Vagina (tissue), 2 donors: ENCODE measurements around the gene ARHGAP24. TPM values are rescaled to one million over a fixed set of nuclear protein-coding genes. Genes with fewer than 3 reads are reported as not detected.
"Not testable (repeated sequence)": the region's sequence is repeated elsewhere in the genome, so short reads cannot be mapped to it uniquely, and the experiment has no call there.

Experiments
- DNase-seq, 2 donors: peaks; one replicate each; pipeline ENCODE4 v3.0.0-alpha.2; 2017; ENCODE audit errors: extremely low spot score in 2 of 2
- H3K27ac ChIP-seq: fragments of 200-600 bp; sonication (generic); one replicate; pipeline ENCODE4 v1.5.1; 2019
- H3K27me3 ChIP-seq: fragments of 200-600 bp; sonication (generic); one replicate; pipeline ENCODE4 v1.5.1; 2019
- H3K36me3 ChIP-seq, 2 donors: fragments of 200-600 bp; sonication (generic); one replicate each; pipeline ENCODE4 v1.5.1; 2017 to 2019
- H3K4me1 ChIP-seq: fragments of 200-600 bp; sonication (generic); one replicate; pipeline ENCODE4 v1.5.1; 2019
- H3K4me3 ChIP-seq, 2 donors: fragments of 200-600 bp; sonication (generic); 1 replicate in 1 of 2; 2 replicates in 1 of 2; pipeline ENCODE4 v1.5.1; 2016 to 2019
- H3K9me3 ChIP-seq: fragments of 200-600 bp; sonication (generic); one replicate; pipeline ENCODE4 v1.5.1; 2019
- POLR2A ChIP-seq, 2 donors: fragments of 450-650 bp; IDR thresholded peaks; one replicate each; pipeline ENCODE4 v1.6.1; 2017; ENCODE audit warnings: antibody characterized with exemption in 2 of 2, mild to moderate bottlenecking in 2 of 2, moderate library complexity in 2 of 2
- POLR2AphosphoS5 ChIP-seq, 2 donors: sonication (generic); formaldehyde crosslinking; IDR thresholded peaks; one replicate each; pipeline ENCODE4 v1.9.0; 2017; ENCODE audit warnings: antibody characterized with exemption in 2 of 2, mild to moderate bottlenecking in 2 of 2, low read depth in 1 of 2; ENCODE audit not compliant: insufficient read depth in 1 of 2
- intact Hi-C: fragments of 100-400 bp; cut with DNase I; formaldehyde crosslinking; loops from one replicate; pipeline ENCODE4 v1.15.1; 2023
- total RNA-seq: library from RNA; depleted of rRNA; stranded (reverse); fragments of >200 nt; gene quantifications from one replicate; pipeline ENCODE4 v1.2.3, GENCODE V29; 2016
- TF ChIP-seq, protein P1 (sequence below), 3 experiments: fragments of 450-650 bp in 2 of 3; fragments of 200-600 bp in 1 of 3; sonication (generic) in 1 of 3; IDR thresholded peaks; one replicate each; pipeline ENCODE4 v1.5.1; 2017 to 2019; ENCODE audit warnings: antibody characterized with exemption in 3 of 3, mild to moderate bottlenecking in 2 of 3, moderate library complexity in 2 of 3

Gene ARHGAP24
- total RNA-seq, 1 donor from 2014 or later, result 40.0 TPM

DNA sequence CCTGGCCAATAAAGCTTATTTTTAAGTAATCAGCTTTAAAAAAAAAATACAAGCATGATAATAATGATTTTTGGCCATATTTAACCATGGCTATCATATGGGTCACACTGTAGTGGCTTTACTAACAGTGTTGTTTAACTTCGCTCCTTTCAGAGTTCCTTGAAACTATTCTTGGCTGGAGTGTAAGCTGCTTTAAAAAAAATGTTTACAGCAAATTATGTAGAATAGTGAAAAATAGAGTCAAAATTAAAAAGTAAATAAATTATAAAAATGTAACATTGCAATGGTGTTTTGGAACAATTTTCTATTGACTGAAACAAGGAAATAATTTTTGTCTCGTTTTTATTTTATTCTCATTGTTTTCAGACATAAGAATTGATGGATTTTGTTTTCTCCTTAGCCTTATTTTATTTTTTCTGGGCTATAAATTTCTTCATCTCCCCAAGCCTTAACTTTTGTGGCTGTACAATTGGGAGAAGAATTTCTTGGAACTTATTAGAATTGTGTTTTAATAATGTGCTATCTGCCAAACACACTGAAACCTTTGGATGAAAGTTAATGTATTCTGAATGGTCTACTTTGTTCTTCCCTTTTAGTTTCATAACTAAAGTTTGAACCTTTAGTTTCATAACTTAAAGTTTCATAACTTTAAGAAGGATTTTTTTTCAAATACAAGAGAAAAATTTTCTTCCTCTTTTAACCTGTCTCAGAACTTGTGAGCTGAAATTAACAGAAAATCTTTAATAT is 182.0 kb downstream of the ARHGAP24 start:
- intact Hi-C loops, result no loop called here
- Histone ChIP-seq H3K4me1 (no peaks in the 10 kb centered on the region), H3K4me3 (no peak overlapping the region), H3K36me3 (no peaks in the 10 kb centered on the region), H3K9me3 (no peaks in the 10 kb centered on the region), H3K27me3 (no peaks in the 10 kb centered on the region), H3K27ac (no peak overlapping the region)
- TF ChIP-seq POLR2A (IDR thresholded peaks at IDR 0.05) (no peak), POLR2AphosphoS5 (IDR thresholded peaks at IDR 0.05; ENCODE audit: insufficient read depth in 1 of 2, low read depth in 1 of 2) (no peak)
- TF ChIP-seq, protein P1, sequence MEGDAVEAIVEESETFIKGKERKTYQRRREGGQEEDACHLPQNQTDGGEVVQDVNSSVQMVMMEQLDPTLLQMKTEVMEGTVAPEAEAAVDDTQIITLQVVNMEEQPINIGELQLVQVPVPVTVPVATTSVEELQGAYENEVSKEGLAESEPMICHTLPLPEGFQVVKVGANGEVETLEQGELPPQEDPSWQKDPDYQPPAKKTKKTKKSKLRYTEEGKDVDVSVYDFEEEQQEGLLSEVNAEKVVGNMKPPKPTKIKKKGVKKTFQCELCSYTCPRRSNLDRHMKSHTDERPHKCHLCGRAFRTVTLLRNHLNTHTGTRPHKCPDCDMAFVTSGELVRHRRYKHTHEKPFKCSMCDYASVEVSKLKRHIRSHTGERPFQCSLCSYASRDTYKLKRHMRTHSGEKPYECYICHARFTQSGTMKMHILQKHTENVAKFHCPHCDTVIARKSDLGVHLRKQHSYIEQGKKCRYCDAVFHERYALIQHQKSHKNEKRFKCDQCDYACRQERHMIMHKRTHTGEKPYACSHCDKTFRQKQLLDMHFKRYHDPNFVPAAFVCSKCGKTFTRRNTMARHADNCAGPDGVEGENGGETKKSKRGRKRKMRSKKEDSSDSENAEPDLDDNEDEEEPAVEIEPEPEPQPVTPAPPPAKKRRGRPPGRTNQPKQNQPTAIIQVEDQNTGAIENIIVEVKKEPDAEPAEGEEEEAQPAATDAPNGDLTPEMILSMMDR (IDR thresholded peaks at IDR 0.05), result no peak
- DNase-seq, result no peak

DNA sequence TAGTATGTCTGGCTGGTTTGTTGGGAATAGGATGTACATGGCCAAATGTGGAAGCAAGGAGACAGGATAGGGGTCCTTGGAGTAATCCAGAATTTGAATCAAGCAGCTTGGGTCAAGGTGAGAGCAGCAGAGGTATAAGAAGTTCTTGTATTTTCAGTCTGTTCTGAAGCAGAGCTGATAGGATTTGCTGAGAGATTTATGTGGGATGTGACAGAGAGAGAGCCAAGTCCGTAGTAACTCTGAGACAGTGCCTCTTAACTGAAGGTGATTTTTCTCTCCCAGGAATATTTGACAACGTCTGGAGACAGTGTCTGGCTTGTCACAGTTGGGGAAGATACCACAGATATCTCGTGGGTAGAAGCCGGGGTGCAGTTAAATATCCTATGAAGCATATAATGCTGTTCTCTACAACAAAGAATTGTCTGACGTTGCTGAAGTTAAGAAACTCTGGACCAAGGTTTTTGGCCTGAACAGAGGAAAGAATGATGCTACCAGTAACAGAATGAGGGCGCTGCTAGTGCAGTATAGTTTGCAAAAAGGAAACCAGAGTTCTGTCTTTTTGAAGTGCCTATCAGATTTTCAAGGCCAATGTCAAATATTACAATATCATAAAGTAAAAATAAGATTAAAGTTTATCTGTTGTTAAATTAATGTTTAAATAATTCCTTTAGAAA is 184.0 kb downstream of the ARHGAP24 start:
- no peaks in the 10 kb centered on the region for H3K27me3 ChIP-seq
- DNase-seq, result no peak
- TF ChIP-seq, protein P1 (IDR thresholded peaks at IDR 0.05), result no peak
- TF ChIP-seq POLR2AphosphoS5 (IDR thresholded peaks at IDR 0.05; ENCODE audit: insufficient read depth in 1 of 2, low read depth in 1 of 2) (no peak), POLR2A (IDR thresholded peaks at IDR 0.05) (no peak)
- no peak overlapping the region for H3K4me3 ChIP-seq
- intact Hi-C loops, result no loop called here
- no peaks in the 10 kb centered on the region for H3K36me3 ChIP-seq
- no peaks in the 10 kb centered on the region for H3K4me1 ChIP-seq
- H3K9me3 ChIP-seq, result no peaks in the 10 kb centered on the region
- H3K27ac ChIP-seq, result no peak overlapping the region

DNA sequence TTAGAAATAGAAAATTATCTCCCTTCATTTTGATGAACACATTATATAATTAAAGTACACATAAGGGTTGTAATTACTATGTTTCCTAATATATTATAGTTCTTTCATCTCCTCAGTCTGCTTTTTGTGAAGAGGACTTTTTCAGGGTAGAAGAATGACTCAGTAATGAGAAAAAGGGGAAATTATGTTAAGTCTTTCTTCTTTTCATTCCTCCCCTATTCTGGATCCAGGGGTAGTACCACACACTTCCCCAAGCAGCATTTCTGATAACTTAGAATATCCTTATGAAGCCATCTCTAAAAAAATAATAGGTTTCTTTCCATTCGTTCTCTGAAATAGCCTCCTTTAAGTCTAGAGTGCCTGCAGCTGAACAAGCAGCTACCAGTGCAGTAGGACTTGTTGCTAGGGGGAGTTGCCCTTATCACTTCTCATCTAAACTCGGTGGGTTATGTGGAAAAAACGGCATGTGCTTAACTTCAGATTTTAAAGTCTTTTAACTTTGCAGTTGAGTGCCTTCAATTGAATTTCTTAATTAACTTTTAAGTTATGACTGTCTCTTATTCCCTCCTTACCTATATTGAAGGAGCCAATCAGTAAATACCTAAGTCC is 184.8 kb downstream of the ARHGAP24 start:
- Histone ChIP-seq H3K9me3 (no peaks in the 10 kb centered on the region), H3K27ac (no peak overlapping the region), H3K4me3 (no peak overlapping the region), H3K36me3 (no peaks in the 10 kb centered on the region), H3K27me3 (no peaks in the 10 kb centered on the region), H3K4me1 (no peaks in the 10 kb centered on the region)
- intact Hi-C loops, result no loop called here
- DNase-seq, result no peak
- TF ChIP-seq, protein P1 (IDR thresholded peaks at IDR 0.05), result no peak

DNA sequence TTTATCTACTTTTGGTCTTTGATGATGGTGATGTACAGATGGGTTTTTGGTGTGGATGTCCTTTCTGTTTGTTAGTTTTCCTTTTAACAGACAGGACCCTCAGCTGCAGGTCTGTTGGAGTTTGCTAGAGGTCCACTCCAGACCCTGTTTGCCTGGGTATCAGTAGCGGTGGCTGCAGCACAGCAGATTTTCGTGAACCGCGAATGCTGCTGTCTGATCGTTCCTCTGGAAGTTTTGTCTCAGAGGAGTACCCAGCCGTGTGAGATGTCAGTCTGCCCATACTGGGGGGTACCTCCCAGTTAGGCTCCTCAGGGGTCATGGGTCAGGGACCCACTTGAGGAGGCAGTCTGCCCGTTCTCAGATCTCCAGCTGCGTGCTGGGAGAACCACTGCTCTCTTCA is 191.7 kb downstream of the ARHGAP24 start:
- H3K27me3 ChIP-seq, DNase-seq, H3K4me3 ChIP-seq, H3K9me3 ChIP-seq, H3K4me1 ChIP-seq, intact Hi-C loops, H3K27ac ChIP-seq, H3K36me3 ChIP-seq: not testable (repeated sequence)

DNA sequence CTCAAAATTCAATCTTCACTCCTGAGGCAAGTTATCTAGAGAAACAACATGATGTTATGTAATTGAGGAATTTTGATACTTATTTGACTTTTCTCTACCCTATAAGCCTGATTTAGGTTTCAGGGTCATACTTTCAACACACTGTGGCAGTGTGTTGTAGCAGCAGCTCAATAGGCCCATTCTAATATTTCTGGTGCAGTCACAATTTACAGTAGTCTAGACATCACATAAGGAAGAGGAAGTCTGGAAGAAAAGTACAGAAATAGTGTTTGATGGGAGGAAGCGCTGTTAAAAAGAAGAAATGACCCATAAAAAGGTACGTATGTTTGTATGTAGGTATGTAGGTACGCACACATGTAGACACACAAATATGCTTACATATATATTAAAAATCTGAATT is 194.3 kb downstream of the ARHGAP24 start:
- H3K4me3 ChIP-seq, result no peak overlapping the region
- no peak for DNase-seq
- no peaks in the 10 kb centered on the region for H3K36me3 ChIP-seq
- intact Hi-C loops, result no loop called here
- TF ChIP-seq, protein P1 (IDR thresholded peaks at IDR 0.05), result no peak
- TF ChIP-seq POLR2A (IDR thresholded peaks at IDR 0.05) (no peak), POLR2AphosphoS5 (IDR thresholded peaks at IDR 0.05; ENCODE audit: insufficient read depth in 1 of 2, low read depth in 1 of 2) (no peak)
- peaks cover 4% of the 10 kb centered on the region for H3K4me1 ChIP-seq
- H3K27ac ChIP-seq, result no peak overlapping the region
- no peaks in the 10 kb centered on the region for H3K9me3 ChIP-seq
- H3K27me3 ChIP-seq, result no peaks in the 10 kb centered on the region
